HG03520 (cell line): ENCODE results near the gene ZCCHC2.

ENCODE experiments used
- ATAC-seq: cut with Tn5 transposase; IDR thresholded peaks from one replicate; pipeline ENCODE4 v1.9.1; 2021; ENCODE audit warnings: mild to moderate bottlenecking, moderate library complexity; ENCODE audit not compliant: unreplicated experiment

ZCCHC2 gene

GRCh38 chr18:62509779-62510178 is 13.0 kb upstream of the ZCCHC2 start:
- no peak for ATAC-seq

GRCh38 chr18:62510789-62511188 is 12.0 kb upstream of the ZCCHC2 start:
- ATAC-seq: no peak

DNA sequence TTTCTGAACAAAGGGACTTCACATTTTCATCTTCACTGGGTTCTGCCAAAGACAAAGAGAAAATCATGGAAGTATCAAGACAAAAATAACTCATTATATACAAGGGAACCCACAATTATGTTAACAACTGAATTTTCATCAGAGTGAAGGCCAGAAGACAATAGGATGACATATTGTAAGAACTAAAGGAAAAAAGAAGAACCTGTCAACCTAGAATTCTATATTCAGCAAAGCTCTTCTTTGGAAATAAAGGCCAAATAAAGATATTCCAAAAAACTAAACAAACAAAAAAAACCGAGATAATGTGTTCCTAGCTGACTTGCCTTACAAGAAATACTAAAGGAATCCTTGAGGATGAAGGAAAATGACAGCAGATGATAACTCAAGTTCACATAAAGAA is 10.3 kb upstream of the ZCCHC2 start:
- ATAC-seq: no peak

DNA sequence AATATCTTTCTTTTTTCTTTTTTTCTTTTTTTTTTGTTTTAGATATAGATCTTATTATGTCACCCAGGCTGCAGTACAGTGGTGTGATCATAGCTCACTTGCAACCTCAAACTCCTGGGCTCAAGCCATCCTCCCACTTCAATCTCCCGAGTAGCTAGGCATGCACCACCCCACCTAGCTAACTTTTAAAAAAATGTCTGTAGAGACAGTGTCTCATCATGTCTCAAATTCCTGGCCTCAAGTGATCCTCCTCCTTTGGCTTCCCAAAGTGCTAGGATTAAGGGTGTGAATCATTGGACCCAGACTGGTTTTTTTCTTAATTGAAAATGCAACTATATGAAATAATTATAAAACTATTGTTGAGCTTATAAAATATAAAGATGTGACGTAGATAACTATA is 9.8 kb upstream of the ZCCHC2 start:
- no peak for ATAC-seq

GRCh38 chr18:62514570-62514969 is 8.3 kb upstream of the ZCCHC2 start:
- no peak for ATAC-seq

- no peak for ATAC-seq
Observed at GRCh38 chr18:62516242-62516641, 6.6 kb upstream of the ZCCHC2 start.

DNA sequence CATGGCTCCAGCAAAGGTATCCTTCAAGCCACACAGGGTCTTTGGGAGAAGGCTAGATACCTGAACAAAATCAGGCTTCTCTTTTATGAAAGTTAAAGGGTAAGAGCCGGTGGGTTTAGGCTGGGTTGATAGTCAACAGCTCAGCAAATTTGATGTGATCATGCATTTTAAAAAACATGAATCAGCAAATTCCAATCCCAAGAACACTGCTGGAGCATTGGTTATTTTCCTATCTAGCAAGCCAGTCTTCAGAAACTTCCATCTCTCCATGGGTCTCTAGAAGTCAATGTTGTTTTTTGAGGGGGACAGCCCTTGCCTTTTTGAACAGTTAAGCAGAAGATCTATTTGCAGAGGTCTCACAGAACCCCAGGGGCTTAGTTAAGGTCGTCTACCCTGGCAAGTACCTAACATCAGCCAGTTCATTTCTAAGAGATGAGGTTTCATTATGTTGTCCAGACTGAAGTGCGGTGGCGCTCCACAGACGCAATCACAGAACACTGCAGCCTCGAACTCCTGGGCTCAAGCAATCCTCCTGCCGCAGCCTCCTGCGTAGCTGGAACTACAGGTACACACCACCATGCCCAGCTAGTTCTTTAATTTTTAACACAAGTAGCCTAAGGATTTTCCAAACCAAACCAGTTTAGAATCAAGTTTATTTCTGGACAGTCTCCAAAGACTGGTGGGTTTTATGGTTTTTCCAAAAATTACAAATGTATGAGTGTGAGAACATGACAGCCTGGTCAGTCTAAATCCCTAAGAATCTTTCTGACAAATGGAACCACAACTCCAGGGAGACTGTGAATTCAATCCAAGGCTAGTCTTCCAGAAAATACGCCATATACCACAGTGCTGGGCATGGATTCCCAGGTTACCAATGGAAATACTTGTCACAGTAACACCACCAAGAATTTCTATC is 4.1 kb upstream of the ZCCHC2 start:
- ATAC-seq: no peak

- no peak for ATAC-seq
Observed at GRCh38 chr18:62519684-62520083, 3.1 kb upstream of the ZCCHC2 start.

DNA sequence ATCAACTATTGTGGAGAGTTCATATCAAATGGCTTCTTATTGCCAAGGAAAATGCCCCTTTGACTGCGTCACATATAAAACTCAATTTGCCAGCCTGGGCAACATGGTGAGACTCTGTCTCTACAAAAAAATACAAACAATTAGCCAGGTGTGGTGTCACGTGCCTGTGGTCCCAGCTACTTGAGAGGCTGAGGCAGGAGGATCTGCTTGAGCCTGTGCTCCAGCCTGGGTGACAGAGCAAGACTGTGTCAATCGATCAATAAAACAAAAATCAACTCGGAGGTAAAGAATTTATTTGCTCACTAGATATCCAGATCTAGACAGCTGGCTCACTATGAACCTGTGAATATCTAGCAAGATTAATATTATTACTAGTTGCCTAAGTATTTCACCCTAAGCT is 1.7 kb upstream of the ZCCHC2 start:
- ATAC-seq: no peak

- no peak for ATAC-seq
Observed at GRCh38 chr18:62521593-62521992, 1.2 kb upstream of the ZCCHC2 start.

- peak; percentile 0 for ATAC-seq
Observed at GRCh38 chr18:62522178-62522503, 684 bp upstream of the ZCCHC2 start.

DNA sequence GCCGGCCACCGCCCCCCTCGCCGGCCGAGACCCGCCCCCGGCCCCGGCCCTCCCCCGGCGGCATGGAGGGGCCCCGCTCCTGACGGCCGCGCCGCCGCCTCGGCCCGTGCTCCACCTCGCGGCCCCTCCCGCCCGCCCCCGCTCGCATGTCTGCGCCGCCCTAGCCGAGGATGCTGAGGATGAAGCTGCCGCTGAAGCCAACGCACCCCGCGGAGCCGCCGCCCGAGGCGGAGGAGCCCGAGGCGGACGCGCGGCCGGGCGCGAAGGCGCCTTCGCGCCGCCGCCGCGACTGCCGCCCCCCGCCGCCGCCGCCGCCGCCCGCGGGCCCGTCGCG is 397 bp downstream of the ZCCHC2 start:
- ATAC-seq: peak; percentile 25

GRCh38 chr18:62523631-62524439 is 1.0 kb downstream of the ZCCHC2 start:
- ATAC-seq: no peak

GRCh38 chr18:62524440-62525200 is 1.8 kb downstream of the ZCCHC2 start:
- no peak for ATAC-seq

DNA sequence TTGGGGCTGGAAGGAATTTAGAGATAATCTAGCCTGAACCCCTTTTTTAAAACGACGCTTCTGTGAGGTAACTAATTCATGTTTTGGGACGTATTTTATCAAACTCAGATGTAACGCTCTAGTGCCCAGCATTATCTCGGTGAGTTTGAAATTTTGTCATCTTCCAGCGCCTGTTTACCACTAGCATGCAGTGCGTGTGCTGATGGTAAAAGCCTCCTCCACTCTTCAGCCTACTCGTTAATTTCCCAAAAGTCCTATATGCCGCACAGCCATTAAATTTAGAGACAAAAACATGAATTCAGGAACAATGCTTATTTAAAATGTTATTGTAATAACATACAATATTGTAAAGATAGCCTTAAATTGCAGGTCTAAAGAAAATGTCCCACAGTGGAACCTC is 2.8 kb downstream of the ZCCHC2 start:
- no peak for ATAC-seq

DNA sequence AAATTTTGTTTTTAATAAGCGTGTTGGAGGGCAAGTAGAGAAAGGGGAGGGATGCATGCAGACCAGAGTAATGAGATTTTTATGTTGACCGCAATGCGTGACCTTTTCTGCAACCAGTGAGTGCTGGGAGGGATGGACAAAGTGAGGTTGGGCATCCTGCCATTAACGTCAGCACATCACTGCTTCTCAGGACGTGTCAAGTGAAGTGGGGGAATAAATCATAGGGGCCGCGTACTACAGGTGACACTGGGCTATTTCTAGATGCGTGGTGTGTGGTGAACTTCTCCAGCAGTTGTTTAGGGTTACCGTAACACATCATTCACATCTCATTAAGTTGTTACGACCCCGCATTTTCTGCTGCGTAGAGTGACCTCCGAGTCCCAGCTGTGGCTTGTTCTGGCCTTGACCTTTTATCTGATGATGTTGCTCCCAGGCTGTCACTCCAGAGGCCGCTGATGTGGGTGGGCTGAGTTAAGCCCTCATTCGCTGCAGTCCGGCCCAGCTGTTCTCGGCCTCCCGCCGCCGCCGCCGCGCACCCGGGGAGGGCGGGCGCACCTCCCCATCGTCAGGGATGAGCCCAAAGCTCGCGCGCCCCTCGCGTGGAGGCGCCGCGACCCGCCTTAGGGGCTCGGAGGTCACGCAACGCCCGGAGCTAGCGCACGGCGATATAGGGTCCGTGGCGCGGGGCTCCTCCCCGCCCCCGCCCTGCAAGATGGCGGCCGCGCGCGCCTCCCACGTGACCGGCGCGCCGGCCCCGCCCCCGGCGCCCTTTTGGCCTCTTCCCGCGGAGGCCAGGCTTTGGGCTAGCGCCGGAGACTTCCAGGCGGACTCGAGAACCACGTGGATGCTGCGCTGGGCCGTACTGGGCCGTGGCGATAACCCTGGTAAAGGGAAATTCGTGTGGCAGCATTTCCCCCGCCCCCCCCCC is 3.5 kb downstream of the ZCCHC2 start:
- peak; percentile 9 for ATAC-seq

DNA sequence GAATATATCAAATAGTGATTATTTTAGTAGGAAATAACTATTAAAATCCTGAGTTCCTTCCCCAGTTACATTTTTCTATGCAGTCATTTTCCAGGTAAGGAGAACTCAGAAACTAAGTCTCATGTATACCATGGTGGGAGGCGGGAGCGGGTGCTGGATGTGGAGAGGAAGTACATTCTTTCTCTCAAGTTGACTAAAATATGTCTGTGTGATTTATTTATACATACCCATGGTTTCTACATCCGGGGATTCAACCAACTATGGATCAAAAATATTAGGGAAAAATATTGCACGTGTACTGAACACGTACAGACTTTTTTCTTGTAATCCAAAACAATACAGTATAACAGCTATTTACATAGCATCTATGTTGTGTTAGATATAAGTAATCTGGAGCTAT is 6.8 kb downstream of the ZCCHC2 start:
- ATAC-seq: no peak

DNA sequence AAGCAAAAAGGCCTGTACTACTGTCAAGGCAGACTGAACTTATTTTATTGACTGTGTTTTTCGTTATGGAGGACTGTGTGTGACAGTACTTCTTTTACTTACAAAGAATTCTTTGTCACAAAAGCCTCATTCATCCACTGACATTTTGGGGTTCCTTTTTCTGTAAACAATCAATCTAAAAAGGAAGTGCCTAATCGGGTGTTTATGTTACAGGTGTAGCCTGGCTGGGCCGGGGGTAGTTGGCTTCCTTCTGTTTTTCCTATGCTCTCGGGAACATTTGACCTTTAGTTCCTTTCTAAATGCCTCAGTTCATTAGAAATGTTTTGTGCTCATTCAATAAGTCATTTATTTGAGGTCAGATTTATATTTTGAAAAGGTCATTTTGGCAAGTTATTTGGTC is 8.3 kb downstream of the ZCCHC2 start:
- no peak for ATAC-seq

DNA sequence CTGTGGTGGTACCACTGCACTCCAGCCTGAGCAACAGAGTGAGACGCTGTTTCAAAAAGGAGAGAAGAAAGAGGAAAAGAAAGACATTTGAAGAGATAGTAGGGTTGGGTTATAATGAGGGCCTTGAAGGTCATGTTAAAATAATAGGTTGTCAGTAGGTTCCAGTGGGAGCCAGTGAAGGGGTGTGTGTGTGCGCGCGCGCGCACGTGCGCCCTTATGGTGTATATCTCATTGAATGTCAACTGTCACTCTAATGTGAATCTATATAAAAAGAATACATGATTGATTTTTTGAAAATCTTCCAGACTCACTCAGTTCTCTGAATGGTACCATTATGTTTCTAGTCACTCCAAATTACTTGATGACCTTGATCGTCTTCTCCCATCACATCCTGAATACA is 9.1 kb downstream of the ZCCHC2 start:
- no peak for ATAC-seq

- no peak for ATAC-seq
Observed at GRCh38 chr18:62536005-62536404, 13.2 kb downstream of the ZCCHC2 start.
